Keratinocyte (primary cell): ENCODE data around the gene SH2D5. TPM values are rescaled to one million over a fixed set of nuclear protein-coding genes. Genes with fewer than 3 reads are reported as not detected.

ENCODE experiments used
- DNase-seq: peaks from one replicate; pipeline ENCODE4 v3.0.0-alpha.2; 2011; ENCODE audit warnings: low read depth, missing footprints, low spot score
- FAIRE-seq: peaks from 2 replicates; lab custom pipeline; 2011; peaks lifted over from hg19 to GRCh38; lab: Jason Lieb, UNC
- H2AFZ ChIP-seq: 2 replicates; pipeline ENCODE4 v1.6.0; 2012; ENCODE audit warnings: low read length, control low read depth, inconsistent platforms; ENCODE audit not compliant: control insufficient read depth
- H3K27ac ChIP-seq: 2 replicates; pipeline ENCODE4 v1.5.1; 2011; ENCODE audit warnings: low read length; ENCODE audit not compliant: control insufficient read depth, insufficient read depth
- H3K27me3 ChIP-seq: 3 replicates; pipeline ENCODE4 v1.6.0; 2011; ENCODE audit warnings: low read length; ENCODE audit not compliant: control insufficient read depth, insufficient read depth; ENCODE audit errors: extremely low read depth
- H3K36me3 ChIP-seq, 2 experiments: 2 replicates in 1 of 2; 3 replicates in 1 of 2; pipeline ENCODE4 v1.5.1; 2011; ENCODE audit warnings: low read length in 2 of 2, mild to moderate bottlenecking in 1 of 2; ENCODE audit not compliant: control insufficient read depth in 2 of 2, insufficient read depth in 2 of 2; ENCODE audit errors: extremely low read depth in 1 of 2
- H3K4me1 ChIP-seq: 3 replicates; pipeline ENCODE4 v1.5.1; 2011; ENCODE audit warnings: low read length; ENCODE audit not compliant: control insufficient read depth, insufficient read depth; ENCODE audit errors: extremely low read depth
- H3K4me2 ChIP-seq: 3 replicates; pipeline ENCODE4 v1.6.0; 2011; ENCODE audit warnings: low read depth, low read length; ENCODE audit not compliant: control insufficient read depth, insufficient read depth; ENCODE audit errors: extremely low read depth
- H3K4me3 ChIP-seq, 3 experiments: fragments of 200-600 bp in 1 of 3; sonication (generic) in 1 of 3; 2 replicates in 2 of 3; 3 replicates in 1 of 3; pipeline ENCODE4 v1.5.1; 2011 to 2016; ENCODE audit warnings: low read length in 3 of 3, mild to moderate bottlenecking in 3 of 3, control low read depth in 2 of 3, inconsistent platforms in 1 of 3, low read depth in 1 of 3, mixed read lengths in 1 of 3, mixed run types in 1 of 3, moderate library complexity in 1 of 3; ENCODE audit not compliant: control insufficient read depth in 2 of 3, insufficient read depth in 2 of 3; ENCODE audit errors: extremely low read depth in 1 of 3
- H3K79me2 ChIP-seq: 2 replicates; pipeline ENCODE4 v1.6.0; 2012; ENCODE audit warnings: low read length; ENCODE audit not compliant: control insufficient read depth, insufficient read depth
- H3K9ac ChIP-seq: 3 replicates; pipeline ENCODE4 v1.6.0; 2011; ENCODE audit warnings: low read length; ENCODE audit not compliant: control insufficient read depth, insufficient read depth; ENCODE audit errors: extremely low read depth
- H3K9me1 ChIP-seq: 3 replicates; pipeline ENCODE4 v1.6.0; 2011; ENCODE audit warnings: low read length; ENCODE audit not compliant: control insufficient read depth, insufficient read depth; ENCODE audit errors: extremely low read depth
- H3K9me3 ChIP-seq: 2 replicates; pipeline ENCODE4 v1.5.1; 2012; ENCODE audit warnings: low read depth, low read length; ENCODE audit not compliant: control insufficient read depth
- H4K20me1 ChIP-seq: 3 replicates; pipeline ENCODE4 v1.6.0; 2011; ENCODE audit warnings: low read length; ENCODE audit not compliant: control insufficient read depth, insufficient read depth; ENCODE audit errors: extremely low read depth
- CTCF ChIP-seq, 3 experiments: IDR thresholded peaks in 1 of 3; conservative IDR thresholded peaks in 1 of 3; optimal IDR thresholded peaks in 1 of 3; 2 replicates in 2 of 3; 3 replicates in 1 of 3; pipeline versions ENCODE3 to v1.5.1; 2011; ENCODE audit warnings: low read length in 3 of 3, mild to moderate bottlenecking in 3 of 3, moderate library complexity in 2 of 3, control low read depth in 1 of 3, inconsistent platforms in 1 of 3; ENCODE audit not compliant: insufficient read depth in 2 of 3; ENCODE audit errors: extremely low read depth in 1 of 3
- EZH2 ChIP-seq: IDR thresholded peaks from one replicate; pipeline ENCODE4 v1.6.1; 2012; ENCODE audit warnings: inconsistent platforms, mild to moderate bottlenecking, low read length, moderate library complexity
- dilution Hi-C: fragments of 300-500 bp; cut with MboI; formaldehyde crosslinking; loops from one replicate; pipeline ENCODE4 v1.7.0; 2020; ENCODE audit warnings: low sequenced_read_pairs; ENCODE audit not compliant: extremely low pct_ligation_motif_present
- polyA plus RNA-seq, 5 experiments: library from polyadenylated mRNA; depleted of rRNA in 3 of 5; stranded (reverse) in 3 of 5; stranded (forward) in 1 of 5; unstranded in 1 of 5; fragments of >200 nt; gene quantifications; 1 replicate in 1 of 5; 2 replicates in 3 of 5; 3 replicates in 1 of 5; pipeline versions ENCODE4 v1.2.1 to v1.2.3, GENCODE V29; 2011 to 2012; ENCODE audit warnings: missing spikeins in 2 of 5, low read depth in 1 of 5, low replicate concordance in 1 of 5

SH2D5 gene
- polyA plus RNA-seq, 1 donor (not counting 4 experiments of a cell fraction or from before 2014, with no cell fraction given): 60.8 TPM

- H3K9ac ChIP-seq: no peak overlapping the region
- DNase-seq (no peak), FAIRE-seq (no peak)
- dilution Hi-C loops: no loop called here
- H3K79me2 ChIP-seq: no peaks in the 10 kb centered on the region
- H3K27me3 ChIP-seq: no peaks in the 10 kb centered on the region
- no peaks in the 10 kb centered on the region for H3K9me1 ChIP-seq
- H3K4me1 ChIP-seq: no peaks in the 10 kb centered on the region
- H3K27ac ChIP-seq: no peak overlapping the region
- no peak overlapping the region for H3K4me3 ChIP-seq
- H3K36me3 ChIP-seq: peaks cover 0 to 7% of the 10 kb centered on the region in 2 experiments
- no peak overlapping the region for H2AFZ ChIP-seq
- H4K20me1 ChIP-seq: no peaks in the 10 kb centered on the region
- TF ChIP-seq EZH2 (no peak), CTCF (optimal IDR thresholded peaks at IDR 0.05 in 1 of 3, IDR thresholded peaks at IDR 0.05 in 1 of 3, conservative IDR thresholded peaks at IDR 0.05 in 1 of 3; ENCODE audit: extremely low read depth in 1 of 3, insufficient read depth in 2 of 3, low read length in 3 of 3) (no peak)
- H3K4me2 ChIP-seq: no peak overlapping the region
- no peaks in the 10 kb centered on the region for H3K9me3 ChIP-seq
Measured at GRCh38 chr1:20672265-20672632, 60.3 kb downstream of the SH2D5 start.

- DNase-seq: no peak
- dilution Hi-C loops: no loop called here
- Histone ChIP-seq H3K4me2 (no peak overlapping the region), H3K27ac (no peak overlapping the region), H3K4me3 (no peak overlapping the region), H3K9me1 (no peaks in the 10 kb centered on the region), H3K9me3 (no peaks in the 10 kb centered on the region), H3K27me3 (no peaks in the 10 kb centered on the region), H2AFZ (no peak overlapping the region), H3K36me3 (peaks cover 0 to 7% of the 10 kb centered on the region in 2 experiments), H3K9ac (no peak overlapping the region), H3K79me2 (no peaks in the 10 kb centered on the region), H3K4me1 (no peaks in the 10 kb centered on the region), H4K20me1 (no peaks in the 10 kb centered on the region)
- FAIRE-seq: no peak
- TF ChIP-seq CTCF (optimal IDR thresholded peaks at IDR 0.05 in 1 of 3, IDR thresholded peaks at IDR 0.05 in 1 of 3, conservative IDR thresholded peaks at IDR 0.05 in 1 of 3; ENCODE audit: extremely low read depth in 1 of 3, insufficient read depth in 2 of 3, low read length in 3 of 3) (no peak), EZH2 (no peak)
Measured at GRCh38 chr1:20670936-20671335, 61.6 kb downstream of the SH2D5 start.

Other genes starting within 250 kb of the SH2D5 start
- 17.3 to 49.8 TPM (median 46.0 TPM) in 3 replicates for gene CAMK2N1, start 246.5 kb downstream of the SH2D5 start, polyA plus RNA-seq
- gene MUL1, start 224.6 kb downstream of the SH2D5 start, polyA plus RNA-seq: 28.2 to 41.8 TPM (median 40.4 TPM) in 3 replicates
- gene FAM43B, start 180.1 kb downstream of the SH2D5 start, polyA plus RNA-seq: 0.02 to 0.03 TPM in 2 of 3 replicates, not detected in the other
- 44.9 to 136 TPM (median 64.6 TPM) in 3 replicates for gene CDA, start 143.6 kb downstream of the SH2D5 start, polyA plus RNA-seq
- gene PINK1, start 99.2 kb downstream of the SH2D5 start, polyA plus RNA-seq: 44.6 to 58.1 TPM (median 55.9 TPM) in 3 replicates
- 263 to 281 TPM (median 275 TPM) in 3 replicates for gene DDOST, start 71.3 kb downstream of the SH2D5 start, polyA plus RNA-seq
- 0.90 to 1.2 TPM (median 1.1 TPM) in 3 replicates for gene KIF17, start 14.7 kb downstream of the SH2D5 start, polyA plus RNA-seq
- 92.8 to 156 TPM (median 148 TPM) in 3 replicates for gene HP1BP3, start 54.6 kb upstream of the SH2D5 start, polyA plus RNA-seq